PC-3 (cell line): ENCODE data around the gene TIAM2. TPM values are rescaled to one million over a fixed set of nuclear protein-coding genes. Genes with fewer than 3 reads are reported as not detected.

Source experiments
- ATAC-seq: fragments of 200-7000 bp; cut with Tn5 transposase; 2 replicates; pipeline ENCODE4 v1.9.1; 2020; ENCODE audit warnings: mild to moderate bottlenecking, moderate library complexity
- BruUV-seq: library from RNA; stranded (reverse); fragments of 400-500 nt; replicated peaks from 2 replicates; lab custom pipeline; 2021; lab: Mats Ljungman, UMichigan
- CTCF ChIA-PET: fragments of 300-600 bp; sonication (Branson Sonifier 250); formaldehyde crosslinking; loops from one replicate; lab custom pipeline; 2022; ENCODE audit warnings: antibody characterized with exemption; lab: Charles Lee
- POLR2A ChIA-PET: fragments of 300-600 bp; sonication (Branson Sonifier 250); formaldehyde crosslinking; loops from one replicate; lab custom pipeline; 2022; ENCODE audit warnings: antibody characterized with exemption; ENCODE audit not compliant: unreplicated experiment; lab: Charles Lee
- DNase-seq: peaks from one replicate; pipeline ENCODE4 v3.0.0-alpha.2; 2015
- H2AFZ ChIP-seq: fragments of 300-600 bp; sonication (generic); 2 replicates; pipeline ENCODE4 v1.6.0; 2016; ENCODE audit warnings: antibody characterized with exemption, low read length
- H3F3A ChIP-seq: fragments of 300-600 bp; sonication (generic); one replicate; pipeline ENCODE4 v1.6.0; 2017; ENCODE audit warnings: antibody characterized with exemption, low read length, control low read depth, mild to moderate bottlenecking; ENCODE audit not compliant: unreplicated experiment
- H3K27ac ChIP-seq: fragments of 300-600 bp; sonication (generic); 2 replicates; pipeline ENCODE4 v1.5.1; 2016; ENCODE audit warnings: mild to moderate bottlenecking, low read length
- H3K27me3 ChIP-seq: fragments of 300-600 bp; sonication (generic); 2 replicates; pipeline ENCODE4 v1.6.1; 2016; ENCODE audit warnings: low read length, mixed read lengths
- H3K36me3 ChIP-seq: fragments of 300-600 bp; sonication (generic); 2 replicates; pipeline ENCODE4 v1.6.1; 2016; ENCODE audit warnings: low read depth, mixed run types, low read length, mixed read lengths
- H3K4me1 ChIP-seq: fragments of 300-600 bp; sonication (generic); 2 replicates; pipeline ENCODE4 v1.5.1; 2016; ENCODE audit warnings: low read length; ENCODE audit not compliant: insufficient read depth
- H3K4me2 ChIP-seq: fragments of 300-600 bp; sonication (generic); 2 replicates; pipeline ENCODE4 v1.6.0; 2016; ENCODE audit warnings: low read length
- H3K4me3 ChIP-seq: fragments of 300-600 bp; sonication (generic); 2 replicates; pipeline ENCODE4 v1.5.1; 2016; ENCODE audit warnings: mild to moderate bottlenecking, low read length, mixed read lengths
- H3K79me2 ChIP-seq: fragments of 300-600 bp; sonication (generic); 2 replicates; pipeline ENCODE4 v1.6.1; 2017; ENCODE audit warnings: low read length, mixed read lengths
- H3K9ac ChIP-seq: fragments of 300-600 bp; sonication (generic); 2 replicates; pipeline ENCODE4 v1.6.0; 2016; ENCODE audit warnings: mild to moderate bottlenecking, low read length
- H3K9me2 ChIP-seq: fragments of 300-600 bp; sonication (generic); replicated peaks from 2 replicates; pipeline ENCODE4 v1.6.1; 2016; ENCODE audit warnings: mixed run types, low read length, mixed read lengths
- H3K9me3 ChIP-seq: fragments of 300-600 bp; sonication (generic); 2 replicates; pipeline ENCODE4 v1.6.1; 2016; ENCODE audit warnings: low read length, mixed read lengths
- H4K20me1 ChIP-seq: fragments of 300-600 bp; sonication (generic); 2 replicates; pipeline ENCODE4 v1.6.1; 2016; ENCODE audit warnings: low read length, mixed read lengths
- CTCF ChIP-seq: fragments of 300-600 bp; sonication (generic); conservative IDR thresholded peaks from 2 replicates; pipeline ENCODE4 v1.5.1; 2017; ENCODE audit warnings: antibody characterized with exemption, low read depth, mild to moderate bottlenecking, low read length
- EZH2 ChIP-seq: fragments of 300-600 bp; sonication (generic); IDR thresholded peaks from one replicate; pipeline ENCODE4 v1.6.1; 2017; ENCODE audit warnings: antibody characterized with exemption, mild to moderate bottlenecking, low read length; ENCODE audit not compliant: unreplicated experiment
- EZH2phosphoT487 ChIP-seq: fragments of 300-600 bp; sonication (generic); IDR thresholded peaks from 2 replicates; pipeline ENCODE4 v1.6.1; 2018; ENCODE audit warnings: mild to moderate bottlenecking, antibody characterized with exemption, low read length, borderline replicate concordance
- intact Hi-C: fragments of 100-400 bp; cut with micrococcal nuclease; formaldehyde crosslinking; loops from 2 replicates; pipeline ENCODE4 v1.9.0; 2023
- total RNA-seq: library from RNA; depleted of rRNA; stranded (reverse); fragments of >200 nt; gene quantifications from 2 replicates; pipeline ENCODE4 v1.2.3, GENCODE V29; 2014

Gene TIAM2
- total RNA-seq, 1 experiment from 2014 or later, result 4.5 TPM

GRCh38 chr6:155021680-155022079, 26.6 kb downstream of the TIAM2 start:
- Histone ChIP-seq H3F3A (no peaks in the 10 kb centered on the region), H4K20me1 (no peaks in the 10 kb centered on the region), H3K4me1 (peaks cover 9% of the 10 kb centered on the region), H2AFZ (no peak overlapping the region), H3K27ac (no peak overlapping the region), H3K9me2 (no peaks in the 10 kb centered on the region), H3K4me2 (no peak overlapping the region), H3K36me3 (no peaks in the 10 kb centered on the region), H3K4me3 (no peak overlapping the region), H3K9me3 (no peaks in the 10 kb centered on the region), H3K9ac (no peak overlapping the region), H3K79me2 (no peaks in the 10 kb centered on the region), H3K27me3 (no peaks in the 10 kb centered on the region)
- no peak for TF ChIP-seq CTCF
- TF ChIP-seq EZH2, result no peak
- no peak for TF ChIP-seq EZH2phosphoT487
- ATAC-seq (no peak), DNase-seq (no peak)
- ChIA-PET CTCF (no interaction called here), POLR2A (no interaction called here)
- intact Hi-C loops, result no loop called here
- BruUV-seq, result no TSS peak

- no peaks in the 10 kb centered on the region for H4K20me1 ChIP-seq
- no peaks in the 10 kb centered on the region for H3K79me2 ChIP-seq
- H2AFZ ChIP-seq, result no peak overlapping the region
- TF ChIP-seq EZH2, result no peak
- no peak for TF ChIP-seq CTCF
- no peak for TF ChIP-seq EZH2phosphoT487
- no peaks in the 10 kb centered on the region for H3F3A ChIP-seq
- H3K27ac ChIP-seq, result no peak overlapping the region
- no peaks in the 10 kb centered on the region for H3K9me3 ChIP-seq
- H3K27me3 ChIP-seq, result no peaks in the 10 kb centered on the region
- no TSS peak for BruUV-seq
- DNase-seq (no peak), ATAC-seq (no peak)
- H3K36me3 ChIP-seq, result no peaks in the 10 kb centered on the region
- H3K4me1 ChIP-seq, result peaks cover 12% of the 10 kb centered on the region
- POLR2A ChIA-PET, result no interaction called here
- CTCF ChIA-PET, result no interaction called here
- no peak overlapping the region for H3K4me2 ChIP-seq
- no peak overlapping the region for H3K4me3 ChIP-seq
- H3K9me2 ChIP-seq, result no peaks in the 10 kb centered on the region
- intact Hi-C loops, result no loop called here
- no peak overlapping the region for H3K9ac ChIP-seq
These were observed 27.6 kb downstream of the TIAM2 start for GRCh38 chr6:155022721-155023120.

- H3K9me2 ChIP-seq, result no peaks in the 10 kb centered on the region
- no peaks in the 10 kb centered on the region for H3K36me3 ChIP-seq
- H3K9ac ChIP-seq, result no peak overlapping the region
- BruUV-seq, result no TSS peak
- ATAC-seq (no peak), DNase-seq (no peak)
- H3K9me3 ChIP-seq, result no peaks in the 10 kb centered on the region
- intact Hi-C loops, result no loop called here
- no peak overlapping the region for H3K27ac ChIP-seq
- H2AFZ ChIP-seq, result no peak overlapping the region
- H3F3A ChIP-seq, result no peaks in the 10 kb centered on the region
- no peak overlapping the region for H3K4me3 ChIP-seq
- H3K4me1 ChIP-seq, result peaks cover 12% of the 10 kb centered on the region
- ChIA-PET POLR2A (no interaction called here), CTCF (no interaction called here)
- H3K79me2 ChIP-seq, result no peaks in the 10 kb centered on the region
- no peak overlapping the region for H3K4me2 ChIP-seq
- no peaks in the 10 kb centered on the region for H3K27me3 ChIP-seq
- H4K20me1 ChIP-seq, result no peaks in the 10 kb centered on the region
- TF ChIP-seq CTCF (no peak), EZH2phosphoT487 (no peak), EZH2 (no peak)
These were observed 28.6 kb downstream of the TIAM2 start for GRCh38 chr6:155023717-155024116.
